Measurements from ENCODE around the gene OGDH.
"Not testable (repeated sequence)": the region's sequence is repeated elsewhere in the genome, so short reads cannot be mapped to it uniquely, and the experiment has no call there.

OGDH gene

GRCh38 chr7:44606341-44607140 lies at the start of gene OGDH:
TSS of gene OGDH (plus strand) at chr7:44606627. CDS start at chr7:44624344, 17,717 bp downstream.
- DNase-seq (ENCODE audit: low read depth), result peak; percentile 98

DNA sequence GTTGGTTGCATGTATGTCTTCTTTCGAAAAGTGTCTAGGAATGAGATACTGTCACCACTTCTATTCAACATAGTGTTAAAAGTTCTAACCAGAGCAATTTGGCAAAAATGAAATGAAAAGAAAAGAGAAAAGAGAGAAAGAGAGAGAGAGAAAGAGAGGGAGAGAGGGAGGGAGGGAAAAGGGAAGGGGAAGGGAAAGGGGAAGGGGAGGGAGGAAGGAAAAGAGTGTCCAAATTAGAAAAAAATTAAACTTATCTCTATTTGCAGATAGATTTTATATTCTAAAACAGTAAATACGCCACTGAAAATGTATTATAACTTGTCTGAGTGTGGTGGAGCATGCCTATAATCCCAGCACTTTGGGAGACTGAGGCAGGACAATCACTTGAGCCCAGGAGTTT lies 48.9 kb upstream of the OGDH start:
- no peak for DNase-seq (ENCODE audit: low read depth)

DNA sequence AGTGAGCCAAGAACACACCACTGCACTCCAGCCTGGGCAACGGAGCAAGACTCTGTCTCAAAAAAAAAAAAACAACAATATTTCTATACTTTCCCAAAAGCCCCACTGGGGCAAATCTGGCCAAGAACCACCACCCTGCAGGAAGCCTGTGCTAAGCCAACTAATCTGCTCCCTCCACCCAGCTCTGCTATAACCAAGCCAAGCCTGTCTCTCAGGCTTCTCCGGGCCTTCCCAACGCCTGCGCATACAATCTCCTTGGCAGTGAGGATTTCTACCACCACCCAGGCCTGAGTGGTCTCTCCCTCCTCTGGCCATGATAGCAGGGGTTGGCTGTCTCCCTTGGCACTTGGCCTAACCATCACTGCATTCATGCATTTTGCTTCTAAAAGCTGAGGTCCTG lies 46.9 kb upstream of the OGDH start:
- no peak for DNase-seq (ENCODE audit: low read depth)

DNA sequence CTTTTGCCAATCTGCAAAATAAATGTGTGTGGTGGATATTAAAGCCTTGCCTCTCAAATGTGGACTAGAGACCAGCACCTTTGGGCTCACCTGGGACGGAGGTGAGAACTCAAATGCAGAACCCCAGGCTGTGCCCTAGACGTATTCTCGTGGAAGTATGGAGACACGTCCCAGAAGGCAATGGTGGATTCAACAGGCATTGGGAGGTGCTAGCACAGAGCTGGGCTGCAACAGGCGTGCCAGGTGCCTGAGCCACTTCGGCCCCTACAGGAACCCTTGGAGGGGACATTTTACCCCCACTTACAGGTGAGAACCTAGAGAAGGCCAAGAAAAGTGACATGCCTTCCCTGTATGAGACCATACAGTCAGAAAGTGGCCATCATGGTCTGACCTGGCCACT lies 44.9 kb upstream of the OGDH start:
- DNase-seq (ENCODE audit: low read depth), result no peak

- DNase-seq (ENCODE audit: low read depth), result no peak
Observed at GRCh38 chr7:44561962-44562621, 44.3 kb upstream of the OGDH start.

DNA sequence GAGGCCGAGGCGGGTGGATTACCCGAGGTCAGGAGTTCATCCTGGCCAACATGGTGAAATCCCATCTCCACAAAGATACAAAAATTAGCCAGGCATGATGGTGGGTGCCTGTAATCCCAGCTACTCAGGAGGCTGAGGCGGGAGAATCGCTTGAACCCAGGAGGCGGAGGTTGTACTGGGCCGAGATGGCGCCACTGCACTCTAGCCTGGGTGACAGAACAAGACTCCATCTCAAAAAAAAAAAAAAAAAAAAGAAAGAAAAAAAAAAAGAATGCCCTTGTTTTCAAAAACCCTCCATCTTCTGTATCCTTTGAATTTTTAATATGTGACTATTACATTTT lies 43.8 kb upstream of the OGDH start:
- DNase-seq (ENCODE audit: low read depth), result not testable (repeated sequence)

- DNase-seq (ENCODE audit: low read depth), result no peak
Observed at GRCh38 chr7:44563171-44563679, 43.2 kb upstream of the OGDH start.

DNA sequence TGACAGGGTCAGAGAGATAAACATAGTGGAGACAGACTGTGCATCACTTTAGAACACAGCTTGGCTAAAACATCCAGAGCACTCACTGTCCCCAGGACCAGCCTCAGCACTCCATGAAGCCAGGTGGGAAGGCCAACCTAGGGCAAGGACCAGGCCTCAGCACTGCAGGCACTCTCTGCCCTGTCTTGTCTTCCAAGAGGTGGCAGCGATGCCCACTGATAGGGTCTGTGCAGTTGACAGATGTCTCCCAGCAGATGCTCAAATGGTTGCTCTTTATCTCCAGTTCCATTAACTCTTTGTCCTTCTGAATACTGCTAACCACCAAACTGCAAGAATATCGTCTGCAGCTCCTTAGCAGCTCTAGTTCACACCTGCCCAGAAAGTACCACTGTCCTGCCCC lies 41.8 kb upstream of the OGDH start:
- no peak for DNase-seq (ENCODE audit: low read depth)

- no peak for DNase-seq (ENCODE audit: low read depth)
Observed at GRCh38 chr7:44565097-44565794, 41.2 kb upstream of the OGDH start.

- DNase-seq (ENCODE audit: low read depth), result no peak
Observed at GRCh38 chr7:44565795-44566559, 40.5 kb upstream of the OGDH start.

GRCh38 chr7:44566680-44567079 lies 39.7 kb upstream of the OGDH start:
- DNase-seq (ENCODE audit: low read depth), result no peak

- no peak for DNase-seq (ENCODE audit: low read depth)
Observed at GRCh38 chr7:44567884-44568283, 38.5 kb upstream of the OGDH start.

- DNase-seq (ENCODE audit: low read depth), result no peak
Observed at GRCh38 chr7:44568771-44569560, 37.5 kb upstream of the OGDH start.

- no peak for DNase-seq (ENCODE audit: low read depth)
Observed at GRCh38 chr7:44569959-44570358, 36.5 kb upstream of the OGDH start.

GRCh38 chr7:44572771-44573170 lies 33.7 kb upstream of the OGDH start:
- DNase-seq (ENCODE audit: low read depth), result no peak

- peak; percentile 89 for DNase-seq (ENCODE audit: low read depth)
Observed at GRCh38 chr7:44573464-44574286, 32.8 kb upstream of the OGDH start, which contains the start of gene DDX56. TSS of gene DDX56 (minus strand) at chr7:44573908. CDS start at chr7:44573895, 13 bp downstream.

GRCh38 chr7:44574287-44574872 lies 32.0 kb upstream of the OGDH start:
- DNase-seq (ENCODE audit: low read depth), result no peak

- no peak for DNase-seq (ENCODE audit: low read depth)
Observed at GRCh38 chr7:44575054-44575453, 31.4 kb upstream of the OGDH start.

GRCh38 chr7:44576228-44576627 lies 30.2 kb upstream of the OGDH start:
- no peak for DNase-seq (ENCODE audit: low read depth)

Measured in stimulated activated CD8-positive, alpha-beta memory T cell treated with anti-CD3 and anti-CD28 coated beads, Interleukin-15, amount 100 ng/mL, for 24 hours (primary cell).